HEK293T (cell line): ENCODE measurements around the gene KCNK15.
"Not testable (repeated sequence)": the region's sequence is repeated elsewhere in the genome, so short reads cannot be mapped to it uniquely, and the experiment has no call there.

Experiments
- CTCF ChIA-PET: fragments of 350-600 bp; formaldehyde crosslinking; extraction: SDS; loops from one replicate; lab custom pipeline; 2021; ENCODE audit warnings: antibody characterized with exemption, inconsistent platforms; lab: Yijun Ruan, JAX
- POLR2A ChIA-PET: fragments of 350-600 bp; formaldehyde crosslinking; extraction: SDS; loops from one replicate; lab custom pipeline; 2020; ENCODE audit warnings: antibody characterized with exemption, inconsistent platforms; lab: Yijun Ruan, JAX
- DNase-seq: peaks from one replicate; pipeline ENCODE4 v3.0.0; 2012; ENCODE audit warnings: mixed read lengths; ENCODE audit errors: extremely low spot score
- ARNT ChIP-seq: fragments of 450-650 bp; IDR thresholded peaks from 2 replicates; pipeline ENCODE4 v1.6.1; 2017; ENCODE audit warnings: mild to moderate bottlenecking
- BHLHE40 ChIP-seq: fragments of 450-650 bp; IDR thresholded peaks from 2 replicates; pipeline ENCODE4 v1.6.1; 2016; ENCODE audit warnings: mild to moderate bottlenecking, moderate library complexity, borderline replicate concordance
- CTBP1 ChIP-seq: fragments of 450-650 bp; IDR thresholded peaks from 2 replicates; pipeline ENCODE4 v1.6.1; 2016; ENCODE audit warnings: borderline replicate concordance
- ELF4 ChIP-seq: fragments of 450-650 bp; IDR thresholded peaks from 2 replicates; pipeline ENCODE4 v1.6.1; 2017; ENCODE audit warnings: antibody characterized with exemption
- FOXA1 ChIP-seq: fragments of 450-650 bp; IDR thresholded peaks from 2 replicates; pipeline ENCODE4 v1.6.1; 2016; ENCODE audit warnings: mild to moderate bottlenecking
- FOXK2 ChIP-seq: fragments of 450-650 bp; IDR thresholded peaks from 2 replicates; pipeline ENCODE4 v1.6.1; 2016; ENCODE audit warnings: mild to moderate bottlenecking
- FOXM1 ChIP-seq: fragments of 450-650 bp; IDR thresholded peaks from 2 replicates; pipeline ENCODE4 v1.6.1; 2017; ENCODE audit warnings: mild to moderate bottlenecking, borderline replicate concordance
- HDGF ChIP-seq: fragments of 450-650 bp; IDR thresholded peaks from 2 replicates; pipeline ENCODE4 v1.6.1; 2017; ENCODE audit warnings: antibody characterized with exemption, borderline replicate concordance
- L3MBTL2 ChIP-seq: fragments of 450-650 bp; conservative IDR thresholded peaks from 2 replicates; pipeline ENCODE4 v1.6.1; 2016; ENCODE audit warnings: mild to moderate bottlenecking
- LEF1 ChIP-seq: fragments of 450-650 bp; IDR thresholded peaks from 2 replicates; pipeline ENCODE4 v1.6.1; 2017; ENCODE audit warnings: mild to moderate bottlenecking, borderline replicate concordance
- NFRKB ChIP-seq: fragments of 450-650 bp; IDR thresholded peaks from 2 replicates; pipeline ENCODE4 v1.6.1; 2016; ENCODE audit warnings: mild to moderate bottlenecking, moderate library complexity
- PKNOX1 ChIP-seq: fragments of 450-650 bp; IDR thresholded peaks from 2 replicates; pipeline ENCODE4 v1.6.1; 2016
- SP1 ChIP-seq: fragments of 450-650 bp; IDR thresholded peaks from 2 replicates; pipeline ENCODE4 v1.6.1; 2017
- SUZ12 ChIP-seq: fragments of 450-650 bp; IDR thresholded peaks from 2 replicates; pipeline ENCODE4 v1.6.1; 2016; ENCODE audit warnings: mild to moderate bottlenecking
- TARDBP ChIP-seq: fragments of 450-650 bp; IDR thresholded peaks from 2 replicates; pipeline ENCODE4 v1.6.1; 2016
- ZNF384 ChIP-seq: fragments of 450-650 bp; IDR thresholded peaks from 2 replicates; pipeline ENCODE4 v1.6.1; 2016

KCNK15 gene

GRCh38 chr20:44745598-44746366 lies at the start of gene KCNK15:
Gene KCNK15 (plus strand): TSS chr20:44745865. CDS start chr20:44745911, 46 bp downstream.
- ChIA-PET POLR2A (interaction anchor here (1.4 kb wide), 1 partner anchor 140 kb away, joined by 3 read pairs; the partner anchor contains the start of gene YWHAB), CTCF (no interaction called here)
- TF ChIP-seq ELF4: no peak
- peak; percentile 41; the same call in 1 of the 2 replicates for TF ChIP-seq L3MBTL2
- TF ChIP-seq ARNT: no peak
- no peak for TF ChIP-seq ZNF384
- TF ChIP-seq FOXK2: no peak
- TF ChIP-seq PKNOX1: no peak
- TF ChIP-seq TARDBP: no peak
- TF ChIP-seq LEF1: no peak
- TF ChIP-seq FOXA1: no peak
- DNase-seq: no peak

GRCh38 chr20:44696315-44696714 lies 49.4 kb upstream of the KCNK15 start:
- POLR2A ChIA-PET: no interaction called here

GRCh38 chr20:44697041-44697440 lies 48.6 kb upstream of the KCNK15 start:
- POLR2A ChIA-PET, DNase-seq: not testable (repeated sequence)
- CTCF ChIA-PET: interaction anchor here (0.7 kb wide), 2 partner anchors 26 to 200 kb away, joined by 3 read pairs; no protein-coding TSS in a partner anchor

More at GRCh38 chr20:44696315-44696714, 49.4 kb upstream of the KCNK15 start:
- CTCF ChIA-PET: interaction anchor here (0.7 kb wide), 1 partner anchor 27 kb away, joined by 3 read pairs; no protein-coding TSS in a partner anchor
- no peak for DNase-seq
- no peak for TF ChIP-seq ARNT
- TF ChIP-seq ELF4: no peak
- TF ChIP-seq BHLHE40: no peak
- TF ChIP-seq LEF1: no peak

GRCh38 chr20:44698351-44698750 lies 47.3 kb upstream of the KCNK15 start:
- ChIA-PET CTCF (no interaction called here), POLR2A (no interaction called here)
- no peak for DNase-seq
- TF ChIP-seq HDGF (no peak), ELF4 (no peak), FOXM1 (no peak), NFRKB (no peak), BHLHE40 (no peak), FOXA1 (no peak), SUZ12 (no peak), FOXK2 (no peak), SP1 (no peak), ARNT (no peak)

- CTCF ChIA-PET: interaction anchor here (0.6 kb wide), 1 partner anchor 47 kb away, joined by 3 read pairs; no protein-coding TSS in a partner anchor
- TF ChIP-seq FOXK2: no peak
- TF ChIP-seq FOXM1: no peak
- TF ChIP-seq L3MBTL2: no peak
- TF ChIP-seq ZNF384: no peak
- TF ChIP-seq PKNOX1: no peak
- no peak for TF ChIP-seq FOXA1
Observed at GRCh38 chr20:44700306-44700705, 45.4 kb upstream of the KCNK15 start.

GRCh38 chr20:44701118-44701857 lies 44.4 kb upstream of the KCNK15 start:
- TF ChIP-seq SUZ12: no peak
- no peak for TF ChIP-seq L3MBTL2
- TF ChIP-seq FOXA1: no peak
- no peak for TF ChIP-seq ARNT
- no peak for TF ChIP-seq ELF4
- no peak for TF ChIP-seq BHLHE40
- TF ChIP-seq LEF1: no peak
- TF ChIP-seq CTBP1: no peak
- TF ChIP-seq NFRKB: no peak
- TF ChIP-seq TARDBP: no peak
- CTCF ChIA-PET: interaction anchor here (1.4 kb wide), 1 partner anchor 17 kb away, joined by 4 read pairs; no protein-coding TSS in a partner anchor
- POLR2A ChIA-PET: no interaction called here
- peak; percentile 39 for DNase-seq

More at GRCh38 chr20:44700306-44700705, 45.4 kb upstream of the KCNK15 start:
- no peak for DNase-seq
- POLR2A ChIA-PET: no interaction called here

- CTCF ChIA-PET: interaction anchor here (1.4 kb wide), 1 partner anchor 17 kb away, joined by 4 read pairs; no protein-coding TSS in a partner anchor
- DNase-seq: no peak
- POLR2A ChIA-PET: no interaction called here
- TF ChIP-seq ARNT (no peak), SP1 (no peak)
Observed at GRCh38 chr20:44701858-44702256, 43.8 kb upstream of the KCNK15 start.
